ENCODE data around the gene POLR1G.

The POLR1G gene

DNA sequence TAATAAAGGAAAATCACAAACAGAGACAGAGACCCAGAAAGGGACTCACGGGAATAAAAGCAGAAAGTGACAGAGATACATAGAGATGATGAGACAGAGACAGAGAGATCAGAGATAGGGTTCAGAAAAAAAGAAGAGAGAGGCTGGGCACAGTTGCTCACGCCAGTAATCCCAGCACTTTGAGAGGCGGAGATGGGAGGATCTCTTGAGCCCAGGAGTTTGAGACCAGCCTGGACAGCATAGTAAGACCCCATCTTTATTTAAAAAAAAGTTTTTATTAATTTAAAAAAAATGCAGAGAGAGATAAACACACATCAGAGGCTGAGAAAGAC is 41.9 kb downstream of the POLR1G start:
- DNase-seq, result no peak

GRCh38 chr19:45448887-45449299 is 42.4 kb downstream of the POLR1G start:
- no peak for DNase-seq

GRCh38 chr19:45450012-45450333 is 43.5 kb downstream of the POLR1G start:
- no peak for DNase-seq

- peak; percentile 33 to 34 for DNase-seq
These were observed 44.8 kb downstream of the POLR1G start for GRCh38 chr19:45451131-45451849.

GRCh38 chr19:45451850-45452387 is 45.5 kb downstream of the POLR1G start:
- no peak for DNase-seq

DNA sequence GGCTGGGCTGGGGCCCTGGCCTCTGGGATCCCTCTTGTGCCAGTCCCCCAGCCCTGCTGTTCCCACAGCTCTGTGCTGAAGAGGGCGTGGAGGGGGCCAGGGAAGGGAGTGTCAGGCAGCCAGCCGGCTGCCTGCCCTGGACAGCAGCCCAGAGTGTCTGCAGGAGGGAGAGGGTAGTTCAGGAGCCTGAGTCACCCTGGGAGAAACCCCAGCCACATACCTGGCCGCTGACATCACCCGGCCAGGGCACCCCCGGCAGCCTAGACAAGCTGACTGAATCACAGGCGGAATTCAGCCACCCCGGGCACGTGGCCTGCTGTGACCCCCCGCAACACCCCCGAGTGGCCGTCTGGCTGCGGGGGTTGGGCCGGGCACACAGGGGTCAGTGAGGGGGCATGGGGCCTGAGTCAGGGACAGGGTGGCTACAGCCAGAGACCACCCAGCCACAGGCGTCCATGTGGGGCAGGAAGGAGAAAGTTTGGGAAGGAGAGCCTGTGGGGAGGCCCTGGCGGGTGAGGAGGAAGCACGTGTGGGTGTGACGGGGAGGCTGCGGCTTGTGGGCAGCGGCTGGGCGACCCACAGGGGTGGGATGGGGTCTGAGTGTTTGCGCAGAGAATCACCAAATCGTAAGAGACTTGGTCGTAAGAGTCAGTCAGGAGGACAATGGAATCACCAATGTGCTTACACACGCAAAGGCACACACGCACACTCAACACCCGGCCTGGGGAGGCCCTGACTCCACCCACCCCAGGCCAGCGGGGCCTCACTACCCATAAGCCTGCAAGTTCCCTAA is 49.5 kb downstream of the POLR1G start:
- DNase-seq, result peak in 1 of 2 donors; percentile 39

DNA sequence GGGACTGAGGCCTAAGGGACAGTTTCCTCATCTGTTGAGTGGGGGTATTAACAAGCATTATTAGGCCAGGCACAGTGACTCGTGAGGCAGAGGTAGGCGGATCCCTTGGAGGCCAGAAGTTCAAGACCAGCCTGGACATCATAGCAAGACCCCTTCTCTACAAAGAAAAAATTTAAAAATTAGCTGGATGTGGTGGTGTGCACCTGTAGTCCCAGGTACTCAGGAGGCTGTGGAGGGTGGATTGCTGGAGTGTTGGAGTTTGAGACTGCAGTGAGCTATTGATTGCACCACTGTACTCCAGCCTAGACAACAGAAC is 50.0 kb downstream of the POLR1G start:
- no peak for DNase-seq

GRCh38 chr19:45457776-45458175 is 51.3 kb downstream of the POLR1G start:
- DNase-seq, result no peak
